ENCODE measurements around the gene EFR3B.

DNA sequence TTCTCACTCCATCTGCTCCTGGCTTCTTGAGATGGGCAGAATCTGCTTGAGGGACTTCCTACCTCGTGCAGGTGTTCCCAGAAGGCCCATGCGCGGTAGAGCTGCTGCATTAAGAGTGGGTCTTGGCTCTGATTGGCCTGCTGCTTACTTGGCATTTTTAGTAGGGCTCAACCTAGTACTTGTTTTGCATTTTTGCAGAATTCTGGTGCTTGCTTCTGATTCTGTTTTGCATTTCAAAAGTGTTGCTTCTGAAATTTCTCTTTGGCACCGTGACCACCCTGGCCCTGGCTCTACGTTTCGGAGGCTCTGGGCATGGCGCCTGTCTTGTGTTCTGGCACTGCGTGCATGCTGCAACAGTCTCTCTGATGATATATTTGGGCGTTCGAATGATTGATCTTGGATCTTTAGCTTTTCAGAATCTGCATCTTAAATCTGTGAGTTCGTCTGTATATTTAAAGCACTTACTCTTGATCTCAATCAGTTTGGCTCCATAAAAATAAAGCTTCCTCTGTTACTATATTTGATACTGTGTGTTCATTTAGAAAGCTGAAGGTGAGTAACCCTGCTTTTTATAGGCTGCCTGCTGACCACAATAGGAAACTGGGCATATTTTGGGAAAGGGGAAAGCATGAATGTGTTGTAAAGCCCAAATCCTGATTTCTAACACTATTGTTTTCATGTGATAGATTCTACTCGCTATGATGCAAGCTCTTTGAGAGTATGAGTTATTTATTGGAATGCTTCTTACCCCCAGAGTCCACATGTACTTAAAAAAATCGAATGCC lies 22.2 kb downstream of the EFR3B start:
- TF ChIP-seq, protein P1, sequence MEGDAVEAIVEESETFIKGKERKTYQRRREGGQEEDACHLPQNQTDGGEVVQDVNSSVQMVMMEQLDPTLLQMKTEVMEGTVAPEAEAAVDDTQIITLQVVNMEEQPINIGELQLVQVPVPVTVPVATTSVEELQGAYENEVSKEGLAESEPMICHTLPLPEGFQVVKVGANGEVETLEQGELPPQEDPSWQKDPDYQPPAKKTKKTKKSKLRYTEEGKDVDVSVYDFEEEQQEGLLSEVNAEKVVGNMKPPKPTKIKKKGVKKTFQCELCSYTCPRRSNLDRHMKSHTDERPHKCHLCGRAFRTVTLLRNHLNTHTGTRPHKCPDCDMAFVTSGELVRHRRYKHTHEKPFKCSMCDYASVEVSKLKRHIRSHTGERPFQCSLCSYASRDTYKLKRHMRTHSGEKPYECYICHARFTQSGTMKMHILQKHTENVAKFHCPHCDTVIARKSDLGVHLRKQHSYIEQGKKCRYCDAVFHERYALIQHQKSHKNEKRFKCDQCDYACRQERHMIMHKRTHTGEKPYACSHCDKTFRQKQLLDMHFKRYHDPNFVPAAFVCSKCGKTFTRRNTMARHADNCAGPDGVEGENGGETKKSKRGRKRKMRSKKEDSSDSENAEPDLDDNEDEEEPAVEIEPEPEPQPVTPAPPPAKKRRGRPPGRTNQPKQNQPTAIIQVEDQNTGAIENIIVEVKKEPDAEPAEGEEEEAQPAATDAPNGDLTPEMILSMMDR (IDR thresholded peaks at IDR 0.05): no peak
- TF ChIP-seq POLR2A (IDR thresholded peaks at IDR 0.05): no peak

Data from esophagus squamous epithelium (tissue), 4 donors.